A673 (cell line): Measurements from ENCODE around the gene PARP16. TPM values are rescaled to one million over a fixed set of nuclear protein-coding genes. Genes with fewer than 3 reads are reported as not detected.

Experiments used
- Bru-seq: library from RNA; stranded (reverse); fragments of 400-500 nt; gene quantifications from one replicate; lab custom pipeline; 2021; lab: Mats Ljungman, UMichigan
- BruChase-seq, 2 experiments: library from RNA; stranded (reverse); fragments of 400-500 nt; gene quantifications; one replicate each; lab custom pipeline; 2021; lab: Mats Ljungman, UMichigan
- BruUV-seq: library from RNA; stranded (reverse); fragments of 400-500 nt; replicated peaks from 2 replicates; lab custom pipeline; 2021; lab: Mats Ljungman, UMichigan
- CTCF ChIA-PET: fragments of 300-600 bp; sonication (Branson Sonifier 250); formaldehyde crosslinking; loops from one replicate; lab custom pipeline; 2022; ENCODE audit warnings: antibody characterized with exemption; lab: Charles Lee
- POLR2A ChIA-PET: fragments of 300-600 bp; sonication (Branson Sonifier 250); formaldehyde crosslinking; loops from one replicate; lab custom pipeline; 2022; ENCODE audit warnings: antibody characterized with exemption; ENCODE audit not compliant: low non-redundant PET; lab: Charles Lee
- DNase-seq: peaks from one replicate; pipeline ENCODE4 v3.0.0-alpha.2; 2015; ENCODE audit warnings: low spot score
- H3K27ac ChIP-seq: fragments of 200-600 bp; sonication (generic); 2 replicates; pipeline ENCODE4 v1.5.1; 2016; ENCODE audit warnings: mixed run types, low read depth, mild to moderate bottlenecking, mixed read lengths, antibody characterized with exemption, low read length; ENCODE audit not compliant: poor library complexity, severe bottlenecking
- H3K27me3 ChIP-seq: fragments of 200-600 bp; sonication (generic); replicated peaks from 2 replicates; pipeline ENCODE4 v1.6.1; 2017; ENCODE audit warnings: mixed run types, low read depth, mild to moderate bottlenecking, mixed read lengths, antibody characterized with exemption, low read length; ENCODE audit not compliant: insufficient read depth, poor library complexity
- H3K36me3 ChIP-seq: fragments of 200-600 bp; sonication (generic); 2 replicates; pipeline ENCODE4 v1.6.1; 2016; ENCODE audit warnings: mixed run types, mild to moderate bottlenecking, mixed read lengths, antibody characterized with exemption, low read length; ENCODE audit not compliant: insufficient read depth, poor library complexity, severe bottlenecking
- H3K4me1 ChIP-seq: fragments of 200-600 bp; sonication (generic); 2 replicates; pipeline ENCODE4 v1.6.1; 2017; ENCODE audit warnings: mixed run types, mild to moderate bottlenecking, mixed read lengths, antibody characterized with exemption, low read length; ENCODE audit not compliant: insufficient read depth, poor library complexity, severe bottlenecking
- H3K4me3 ChIP-seq: fragments of 200-600 bp; sonication (generic); 2 replicates; pipeline ENCODE4 v1.5.1; 2016; ENCODE audit warnings: low read depth, mixed run types, mild to moderate bottlenecking, mixed read lengths, low read length; ENCODE audit not compliant: poor library complexity, severe bottlenecking
- H3K9me3 ChIP-seq: fragments of 200-600 bp; sonication (generic); 2 replicates; pipeline ENCODE4 v1.6.1; 2016; ENCODE audit warnings: mixed run types, low read depth, mild to moderate bottlenecking, mixed read lengths, antibody characterized with exemption, low read length; ENCODE audit not compliant: poor library complexity, severe bottlenecking
- CTCF ChIP-seq: fragments of 300-800, 200-600 bp; sonication (generic); conservative IDR thresholded peaks from 2 replicates; pipeline ENCODE4 v1.5.1; 2017; ENCODE audit warnings: low read depth, mild to moderate bottlenecking, antibody characterized with exemption, low read length, moderate library complexity, mixed read lengths
- EZH2 ChIP-seq: fragments of 200-600 bp; sonication (generic); IDR thresholded peaks from 2 replicates; pipeline ENCODE4 v1.6.1; 2017; ENCODE audit warnings: borderline replicate concordance, low read depth, mild to moderate bottlenecking, mixed read lengths, antibody characterized with exemption, low read length; ENCODE audit not compliant: poor library complexity, severe bottlenecking
- intact Hi-C: fragments of 100-400 bp; cut with micrococcal nuclease; formaldehyde crosslinking; loops from one replicate; pipeline ENCODE4 v1.10.0; 2022; ENCODE audit not compliant: unreplicated experiment
- long read RNA-seq: library from polyadenylated mRNA; stranded (forward); transcript quantifications from one replicate; pipeline ENCODE4 v2.0.0, GENCODE V29; 2022
- total RNA-seq: library from RNA; stranded (reverse); gene quantifications from 2 replicates; pipeline ENCODE4 v1.2.3, GENCODE V29; 2021

Gene PARP16
- total RNA-seq (5.7 and 7.3 TPM in 2 replicates), Bru-seq, nascent RNA (percentile 54 among the genes with signal in this experiment), BruChase-seq, experiment 1, labeled RNA remaining after a 2-hour chase (percentile 55 among the genes with signal in this experiment), BruChase-seq, experiment 2, labeled RNA remaining after a 6-hour chase (percentile 52 among the genes with signal in this experiment)
- long read RNA-seq, transcript PARP16-206 (6 exons, 2,343 nt) = major isoform, 11 of 24 reads
- long read RNA-seq, partial matches to known transcripts = 3 of 24 reads
- long read RNA-seq, other reads (novel, unspliced or antisense) = 4 of 24 reads

GRCh38 chr15:65286704-65287519 lies at the start of gene PARP16:
Gene PARP16, minus strand, starts transcription at chr15:65286883. Its CDS starts 457 bp downstream, at chr15:65286426.
- no TSS peak for BruUV-seq
- intact Hi-C loops = no loop called here
- peak within 1 kb of the TSS; percentile 62 for H3K4me3 ChIP-seq
- TF ChIP-seq EZH2 = no peak
- peak; percentile 25; the same call in 1 of the 2 replicates for TF ChIP-seq CTCF
- H3K27ac ChIP-seq = peak within 1 kb of the TSS; percentile 71
- no peaks in the 10 kb centered on the region for H3K36me3 ChIP-seq
- peaks cover 14% of the 10 kb centered on the region for H3K4me1 ChIP-seq
- peak; percentile 91 for DNase-seq
- no peaks in the 10 kb centered on the region for H3K27me3 ChIP-seq
- ChIA-PET CTCF (interaction anchor here (0.6 kb wide), 3 partner anchors 11 to 36 kb away, joined by 3 to 8 read pairs (median 4); no protein-coding TSS in a partner anchor), POLR2A (interaction anchor here (0.6 to 1.7 kb wide), 3 partner anchors 18 to 128 kb away, joined by 4 to 10 read pairs (median 7); partner anchors contain the start of gene RNU5B-1)
- H3K9me3 ChIP-seq = no peaks in the 10 kb centered on the region

DNA sequence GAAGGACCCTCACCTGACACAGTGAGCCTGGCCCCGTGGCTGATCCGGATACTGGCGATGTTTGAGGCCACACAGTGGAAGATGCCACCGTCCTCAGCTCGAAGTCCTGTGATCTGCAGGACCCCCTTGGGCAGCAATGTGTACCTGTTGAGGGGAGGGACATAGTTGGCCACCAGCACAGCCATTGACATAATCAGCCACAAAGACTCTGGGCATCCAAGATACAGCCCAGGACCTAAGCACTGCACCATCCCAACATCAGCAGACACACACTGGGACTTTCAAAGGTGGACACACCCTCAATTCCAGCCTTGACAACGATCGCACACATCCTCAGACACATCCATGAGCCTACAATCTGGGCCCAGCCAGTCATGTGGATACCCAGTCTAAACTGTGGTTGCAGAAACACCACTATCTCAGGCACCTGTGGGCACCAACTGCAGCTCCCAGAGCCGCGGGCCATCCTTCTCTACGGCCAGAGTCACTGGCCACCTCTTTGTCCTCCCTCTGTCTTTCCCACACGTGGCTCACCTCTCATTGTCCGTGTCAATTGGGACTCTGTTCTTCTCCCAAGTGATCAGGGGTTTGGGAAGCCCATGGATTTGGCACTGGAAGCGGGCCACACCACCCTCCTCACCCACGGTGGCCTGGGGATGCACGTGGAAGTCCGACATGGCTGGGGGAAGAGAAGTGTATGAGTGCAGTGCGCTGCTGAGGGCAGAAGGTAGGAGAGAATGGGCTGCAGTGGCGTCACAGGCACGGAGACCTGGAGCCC lies 48.8 kb upstream of the PARP16 start:
- peaks cover 20% of the 10 kb centered on the region for H3K4me1 ChIP-seq
- intact Hi-C loops = no loop called here
- no peak for DNase-seq
- no peak overlapping the region for H3K4me3 ChIP-seq
- H3K9me3 ChIP-seq = no peaks in the 10 kb centered on the region
- H3K36me3 ChIP-seq = no peaks in the 10 kb centered on the region
- H3K27ac ChIP-seq = no peak overlapping the region
- ChIA-PET CTCF (no interaction called here), POLR2A (no interaction called here)
- no peaks in the 10 kb centered on the region for H3K27me3 ChIP-seq
- TF ChIP-seq EZH2 = no peak
- TF ChIP-seq CTCF = no peak
- BruUV-seq = no TSS peak

DNA sequence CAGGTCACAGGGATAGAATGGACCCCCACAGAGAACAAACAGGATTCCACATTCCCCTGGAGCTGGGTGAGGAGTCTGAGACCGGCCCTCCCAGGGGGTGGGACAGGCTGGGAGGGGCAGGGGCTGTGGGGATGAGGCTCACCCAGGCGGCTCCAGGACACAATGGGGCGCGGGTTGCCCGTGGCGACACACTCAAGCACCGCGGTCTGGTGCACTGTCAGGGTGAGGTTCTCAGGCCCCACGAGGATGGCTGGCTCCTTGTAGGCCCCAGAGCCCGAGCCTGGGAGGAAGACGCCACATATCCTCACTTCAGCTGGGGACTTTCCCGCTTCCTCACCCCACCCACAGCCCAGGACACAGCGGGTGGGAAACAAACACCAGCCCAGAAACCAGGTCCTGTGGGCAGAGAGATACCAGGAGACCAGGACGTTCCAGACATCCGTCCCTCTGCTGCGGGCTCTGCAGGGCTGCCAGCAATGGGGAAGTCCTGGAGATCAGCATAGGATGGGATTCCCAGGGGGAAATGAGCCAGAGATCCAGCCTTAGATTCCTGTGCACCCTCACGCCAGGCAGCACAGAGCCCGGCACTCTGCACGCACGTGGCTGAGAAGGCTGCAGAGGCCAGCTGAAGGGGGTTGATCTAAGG lies 48.0 kb upstream of the PARP16 start:
- DNase-seq = no peak
- Histone ChIP-seq H3K4me3 (no peak overlapping the region), H3K36me3 (no peaks in the 10 kb centered on the region), H3K27ac (no peak overlapping the region), H3K4me1 (peaks cover 20% of the 10 kb centered on the region), H3K27me3 (no peaks in the 10 kb centered on the region), H3K9me3 (no peaks in the 10 kb centered on the region)
- BruUV-seq = no TSS peak
- CTCF ChIA-PET = no interaction called here
- intact Hi-C loops = no loop called here
- POLR2A ChIA-PET = no interaction called here
- no peak for TF ChIP-seq CTCF
- TF ChIP-seq EZH2 = no peak
